GM18505 (cell line): Measurements from ENCODE around the gene TMIGD1.

Experiments used
- ATAC-seq: cut with Tn5 transposase; IDR thresholded peaks from one replicate; pipeline ENCODE4 v1.9.1; 2021; ENCODE audit not compliant: unreplicated experiment
- POLR2A ChIP-seq: IDR thresholded peaks from 4 replicates; pipeline ENCODE4 v1.6.1; 2011; ENCODE audit warnings: borderline replicate concordance; ENCODE audit not compliant: insufficient read depth, insufficient read length; ENCODE audit errors: extremely low read depth

Gene TMIGD1

DNA sequence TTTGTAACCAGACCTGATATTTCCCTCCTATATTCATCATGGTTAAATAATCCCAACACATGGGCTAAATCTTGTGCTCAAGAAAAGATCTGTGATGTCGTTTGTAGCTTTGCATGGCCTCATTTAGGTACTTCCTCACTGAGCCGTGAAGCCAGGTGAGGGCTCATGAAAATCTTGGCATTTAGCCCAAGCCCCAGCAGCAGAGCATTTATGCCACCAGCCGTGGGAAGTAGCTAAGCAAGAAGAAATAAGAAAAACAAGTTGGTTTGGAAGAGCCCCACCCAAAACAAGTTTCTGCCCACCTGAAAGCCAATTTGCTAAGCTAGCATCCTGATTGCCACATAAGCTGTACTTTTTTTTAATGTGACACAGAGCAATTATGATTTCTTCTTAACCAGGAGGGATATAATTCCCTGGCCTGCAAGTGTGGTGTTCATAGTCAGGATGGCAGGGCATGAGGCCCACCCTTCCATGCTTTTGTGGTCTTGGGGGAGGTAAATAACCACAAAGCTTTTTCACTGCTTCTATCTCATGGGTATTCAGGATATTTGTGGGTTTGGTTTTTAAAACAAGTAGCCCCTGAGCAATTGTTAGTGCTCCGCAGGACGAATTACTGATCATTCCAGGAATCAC lies 10.5 kb downstream of the TMIGD1 start:
- ATAC-seq: no peak

GRCh38 chr17:30321314-30321713 lies 12.5 kb downstream of the TMIGD1 start:
- TF ChIP-seq POLR2A: no peak
- no peak for ATAC-seq

More for the DNA sequence above, 10.5 kb downstream of the TMIGD1 start:
- no peak for TF ChIP-seq POLR2A

- TF ChIP-seq POLR2A: no peak
- no peak for ATAC-seq
Observed at GRCh38 chr17:30318155-30318554, 15.7 kb downstream of the TMIGD1 start.

DNA sequence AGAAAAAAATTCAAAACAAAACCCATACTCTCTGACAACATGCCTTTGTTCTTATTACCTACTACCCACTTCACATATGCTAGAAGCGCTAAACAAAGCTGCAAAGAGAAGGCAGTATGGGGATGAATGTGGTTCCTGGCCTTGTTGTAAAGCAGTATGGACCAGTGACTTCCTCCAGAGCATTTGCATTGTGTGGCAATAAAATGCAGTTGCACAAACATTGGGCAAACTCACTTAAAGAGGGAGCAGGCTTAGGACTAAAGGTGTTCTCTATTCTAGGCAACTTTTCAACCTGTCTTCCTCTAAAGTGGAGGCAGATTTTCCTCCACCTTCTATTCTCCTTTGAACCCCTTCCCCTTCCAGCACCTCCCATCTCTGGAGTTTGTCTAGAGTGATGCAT lies 17.1 kb downstream of the TMIGD1 start:
- no peak for TF ChIP-seq POLR2A
- no peak for ATAC-seq

- TF ChIP-seq POLR2A: no peak
- ATAC-seq: no peak
Observed at GRCh38 chr17:30315106-30315505, 18.8 kb downstream of the TMIGD1 start.

DNA sequence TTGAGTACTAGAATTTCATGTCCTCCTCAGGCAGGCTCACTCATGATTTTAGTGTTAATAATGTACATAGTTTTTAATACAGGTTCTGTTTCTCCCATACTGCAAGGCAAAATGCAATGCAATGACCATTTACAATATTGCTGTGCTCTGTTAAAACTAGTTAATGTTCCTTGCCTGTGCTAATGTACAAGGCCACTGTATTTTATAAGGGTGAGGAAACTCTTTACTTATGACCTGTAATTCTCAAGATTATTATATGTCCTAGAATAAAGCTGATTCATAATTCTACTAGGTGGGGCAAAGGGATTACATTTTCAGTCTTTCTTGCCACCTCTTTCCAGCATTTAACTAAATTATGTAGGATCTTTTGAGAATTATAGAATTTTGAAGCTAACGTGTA lies 19.4 kb downstream of the TMIGD1 start:
- ATAC-seq: no peak
- TF ChIP-seq POLR2A: no peak

- TF ChIP-seq POLR2A: no peak
- ATAC-seq: no peak
Observed at GRCh38 chr17:30312226-30312625, 21.6 kb downstream of the TMIGD1 start.

DNA sequence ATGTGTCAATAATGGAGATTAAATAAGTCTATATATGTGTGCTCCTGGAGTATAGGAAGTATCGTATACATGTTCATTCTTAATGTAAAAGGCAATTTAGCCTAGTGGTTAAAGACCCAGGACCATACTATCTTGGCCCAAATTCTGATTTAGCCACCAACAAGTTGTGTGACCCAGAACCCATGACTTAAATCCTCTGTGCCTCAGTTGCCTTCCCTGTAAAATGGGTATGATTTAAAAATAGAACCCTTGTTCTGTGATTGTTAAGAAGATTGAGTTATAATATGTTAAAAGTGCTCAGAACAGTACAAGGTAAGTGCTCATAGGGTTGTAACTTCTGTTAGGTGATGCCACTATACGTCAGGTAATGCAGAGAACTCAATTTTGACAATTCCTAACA lies 23.3 kb downstream of the TMIGD1 start:
- no peak for TF ChIP-seq POLR2A
- no peak for ATAC-seq

DNA sequence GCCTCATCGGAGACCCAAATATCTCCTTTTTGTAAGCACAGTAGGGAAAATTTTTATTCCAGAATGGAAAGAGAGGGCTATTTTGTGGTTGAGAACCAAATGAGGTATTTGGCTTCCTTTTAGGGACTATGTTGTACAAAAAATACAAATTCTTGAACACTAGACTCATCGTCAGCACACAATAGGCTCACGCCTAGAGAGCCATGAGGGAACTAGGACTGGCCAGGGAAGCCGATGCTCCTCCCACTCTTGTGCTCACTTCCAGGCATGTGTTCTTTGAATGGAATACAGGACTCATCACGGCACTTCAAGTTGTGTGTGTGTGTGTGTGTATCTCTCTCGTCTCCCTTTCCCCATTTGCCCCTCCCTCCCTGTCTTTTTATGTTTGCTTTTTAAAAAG lies 24.3 kb downstream of the TMIGD1 start:
- no peak for TF ChIP-seq POLR2A
- no peak for ATAC-seq

GRCh38 chr17:30308406-30308805 lies 25.5 kb downstream of the TMIGD1 start:
- no peak for TF ChIP-seq POLR2A

GRCh38 chr17:30304778-30305177 lies 29.1 kb downstream of the TMIGD1 start:
- no peak for ATAC-seq
- no peak for TF ChIP-seq POLR2A

More at GRCh38 chr17:30308406-30308805, 25.5 kb downstream of the TMIGD1 start:
- ATAC-seq: no peak

DNA sequence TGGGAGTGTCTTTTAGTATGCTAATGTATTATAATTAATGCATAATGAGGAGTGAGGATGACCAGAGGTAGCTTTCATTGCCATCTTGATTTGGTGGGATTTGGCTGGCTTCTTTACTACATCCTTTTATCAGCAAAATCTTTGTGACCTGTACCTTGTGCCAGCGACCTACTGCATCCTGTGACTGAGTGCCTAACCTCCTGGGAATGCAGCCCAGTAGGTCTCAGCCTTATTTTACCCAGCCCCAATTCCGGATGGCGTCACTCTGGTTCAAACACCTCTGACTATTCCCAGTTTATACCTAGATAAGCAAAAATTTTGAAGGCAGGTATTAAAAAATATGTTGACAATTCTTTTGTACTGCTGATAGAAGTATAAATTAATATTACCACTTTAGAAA lies 31.6 kb downstream of the TMIGD1 start:
- TF ChIP-seq POLR2A: no peak
- no peak for ATAC-seq

DNA sequence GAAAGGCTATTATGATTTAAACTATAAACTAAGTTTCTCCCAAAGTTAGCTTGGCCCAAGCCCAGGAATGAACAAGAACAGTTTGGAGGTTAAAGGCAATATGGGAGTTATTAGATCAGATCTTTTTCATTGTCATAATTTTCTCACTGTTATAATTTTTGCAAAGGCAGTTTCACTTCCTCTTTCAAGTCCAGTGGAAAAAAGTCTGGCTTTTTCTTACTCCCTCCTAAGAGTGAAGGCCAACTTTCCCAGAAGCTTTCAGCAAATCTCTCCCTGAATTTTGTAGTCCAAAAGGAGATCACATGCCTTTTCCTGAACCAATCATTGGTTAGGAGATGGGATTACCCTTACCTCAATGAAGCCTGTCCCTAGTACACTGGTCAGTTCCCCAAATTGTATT lies 33.0 kb downstream of the TMIGD1 start:
- no peak for ATAC-seq
- no peak for TF ChIP-seq POLR2A

GRCh38 chr17:30299000-30299399 lies 34.9 kb downstream of the TMIGD1 start:
- ATAC-seq: no peak
- TF ChIP-seq POLR2A: no peak

DNA sequence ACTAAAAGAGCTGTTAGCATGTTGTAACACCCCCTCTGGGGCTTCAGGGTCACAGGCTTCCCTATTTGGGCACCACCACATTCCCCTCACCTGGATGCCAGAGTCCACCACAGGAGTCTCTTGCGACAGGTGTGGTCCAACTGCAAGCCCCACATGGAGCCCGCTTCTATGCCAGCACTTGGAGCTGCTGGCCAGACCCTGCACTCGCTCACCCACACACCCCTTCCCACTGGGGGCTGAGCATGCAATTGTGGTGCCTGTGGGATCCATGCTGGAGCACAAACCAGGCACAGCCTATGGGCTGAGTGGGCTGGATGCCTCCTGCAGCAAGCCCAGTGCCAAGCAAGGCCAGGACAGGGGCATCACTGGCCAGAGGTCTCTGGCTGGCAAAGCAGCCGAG lies 36.1 kb downstream of the TMIGD1 start:
- no peak for ATAC-seq
- TF ChIP-seq POLR2A: no peak

GRCh38 chr17:30296499-30297080 lies 37.3 kb downstream of the TMIGD1 start:
- TF ChIP-seq POLR2A: no peak
- no peak for ATAC-seq
